Astrocyte of the cerebellum (primary cell): ENCODE results near the gene ANGPTL7.

Experiments
- DNase-seq: peaks from one replicate; pipeline ENCODE4 v3.0.0-alpha.2; 2011; ENCODE audit warnings: low read depth
- H3K4me3 ChIP-seq: 2 replicates; pipeline ENCODE4 v1.5.1; 2011; ENCODE audit warnings: mild to moderate bottlenecking, low read depth, low read length, moderate library complexity
- in situ Hi-C: cut with HindIII; loops from 2 replicates; pipeline ENCODE4 v1.10.0; 2017; ENCODE audit warnings: low sequenced_read_pairs
- TF ChIP-seq, protein P1 (sequence below): IDR thresholded peaks from 2 replicates; pipeline ENCODE4 v1.5.1; 2012; ENCODE audit warnings: low read length, low read depth, moderate library complexity, mild to moderate bottlenecking; ENCODE audit errors: missing control alignments

Gene ANGPTL7

DNA sequence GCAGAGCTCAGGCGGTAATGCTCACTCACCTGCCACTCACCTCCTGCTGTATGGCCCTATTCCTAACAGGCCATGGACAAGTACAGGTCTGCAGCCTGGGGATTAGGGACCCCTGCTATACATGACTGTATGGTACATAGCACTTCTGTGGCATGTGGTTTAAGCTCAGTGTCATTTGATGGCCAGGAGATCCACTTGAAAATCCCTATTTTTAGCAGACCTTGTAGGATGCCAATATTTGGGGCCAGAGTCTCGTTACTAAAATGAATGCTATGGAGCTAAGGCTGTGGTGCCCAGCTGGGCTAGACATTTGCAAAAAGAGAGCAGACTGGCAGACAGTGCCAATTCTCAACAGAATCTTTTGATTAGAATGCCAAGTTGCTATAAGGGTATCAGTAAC is 1.7 kb upstream of the ANGPTL7 start:
- in situ Hi-C loops: no loop called here
- no peak overlapping the region for H3K4me3 ChIP-seq
- TF ChIP-seq, protein P1, sequence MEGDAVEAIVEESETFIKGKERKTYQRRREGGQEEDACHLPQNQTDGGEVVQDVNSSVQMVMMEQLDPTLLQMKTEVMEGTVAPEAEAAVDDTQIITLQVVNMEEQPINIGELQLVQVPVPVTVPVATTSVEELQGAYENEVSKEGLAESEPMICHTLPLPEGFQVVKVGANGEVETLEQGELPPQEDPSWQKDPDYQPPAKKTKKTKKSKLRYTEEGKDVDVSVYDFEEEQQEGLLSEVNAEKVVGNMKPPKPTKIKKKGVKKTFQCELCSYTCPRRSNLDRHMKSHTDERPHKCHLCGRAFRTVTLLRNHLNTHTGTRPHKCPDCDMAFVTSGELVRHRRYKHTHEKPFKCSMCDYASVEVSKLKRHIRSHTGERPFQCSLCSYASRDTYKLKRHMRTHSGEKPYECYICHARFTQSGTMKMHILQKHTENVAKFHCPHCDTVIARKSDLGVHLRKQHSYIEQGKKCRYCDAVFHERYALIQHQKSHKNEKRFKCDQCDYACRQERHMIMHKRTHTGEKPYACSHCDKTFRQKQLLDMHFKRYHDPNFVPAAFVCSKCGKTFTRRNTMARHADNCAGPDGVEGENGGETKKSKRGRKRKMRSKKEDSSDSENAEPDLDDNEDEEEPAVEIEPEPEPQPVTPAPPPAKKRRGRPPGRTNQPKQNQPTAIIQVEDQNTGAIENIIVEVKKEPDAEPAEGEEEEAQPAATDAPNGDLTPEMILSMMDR: no peak
- DNase-seq: no peak

DNA sequence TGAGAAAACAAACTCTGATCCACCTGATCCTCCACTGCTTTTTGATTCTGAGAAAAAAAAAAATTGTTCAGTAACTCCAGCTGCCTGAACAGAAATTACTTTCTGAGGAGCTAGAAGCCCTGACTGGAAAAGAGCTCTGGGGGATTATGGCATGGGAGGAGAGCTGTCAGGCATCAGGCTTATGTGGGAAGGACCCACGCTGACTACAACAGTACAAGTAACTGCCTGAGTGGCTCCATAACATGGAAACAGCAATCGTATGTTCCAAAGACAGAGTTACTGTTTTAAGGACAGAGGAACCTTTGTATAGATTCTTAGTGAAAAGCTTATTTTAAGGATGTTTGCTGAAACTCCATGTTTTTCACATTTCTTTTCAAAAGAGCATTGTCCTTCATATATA is 1.2 kb upstream of the ANGPTL7 start:
- H3K4me3 ChIP-seq: no peak overlapping the region
- TF ChIP-seq, protein P1: no peak
- DNase-seq: no peak
- in situ Hi-C loops: no loop called here

DNA sequence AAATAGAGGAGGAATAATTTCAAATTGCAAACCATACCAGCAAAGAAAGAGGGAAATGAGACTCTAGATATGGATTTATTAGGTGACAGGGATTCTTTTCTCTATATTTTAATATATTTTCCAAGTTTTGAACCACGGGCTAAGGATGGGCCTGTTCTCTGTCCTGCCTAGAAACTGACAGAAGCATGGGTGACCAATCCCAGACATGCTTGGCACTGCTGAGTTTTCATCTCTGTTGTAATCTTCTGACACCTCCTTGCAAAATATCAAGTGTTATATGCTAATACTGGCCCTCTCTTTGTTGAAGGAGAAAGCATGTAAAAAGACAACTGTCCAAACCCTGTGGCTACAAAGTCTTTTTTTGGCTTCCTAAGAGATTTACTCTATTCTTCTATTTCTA is 774 bp upstream of the ANGPTL7 start:
- H3K4me3 ChIP-seq: no peak overlapping the region
- no peak for DNase-seq
- in situ Hi-C loops: no loop called here
- TF ChIP-seq, protein P1: no peak

DNA sequence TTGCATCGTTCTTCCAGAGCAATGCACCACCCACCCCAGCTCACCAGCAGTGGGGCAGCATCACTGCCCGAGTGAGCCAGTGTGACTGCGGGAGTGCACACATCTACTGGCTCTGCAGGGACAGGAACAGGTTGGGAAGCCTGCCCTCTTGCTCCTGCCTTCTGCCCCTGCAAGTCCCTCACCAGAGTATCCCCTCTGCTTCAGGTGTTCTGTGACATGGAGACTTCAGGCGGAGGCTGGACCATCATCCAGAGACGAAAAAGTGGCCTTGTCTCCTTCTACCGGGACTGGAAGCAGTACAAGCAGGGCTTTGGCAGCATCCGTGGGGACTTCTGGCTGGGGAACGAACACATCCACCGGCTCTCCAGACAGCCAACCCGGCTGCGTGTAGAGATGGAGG is 4.2 kb downstream of the ANGPTL7 start:
- no peak for DNase-seq
- TF ChIP-seq, protein P1: no peak
- in situ Hi-C loops: loop anchor here (5.0 kb wide), 1 partner anchor 69 kb away; the partner anchor contains the start of gene MTOR
- no peak overlapping the region for H3K4me3 ChIP-seq

DNA sequence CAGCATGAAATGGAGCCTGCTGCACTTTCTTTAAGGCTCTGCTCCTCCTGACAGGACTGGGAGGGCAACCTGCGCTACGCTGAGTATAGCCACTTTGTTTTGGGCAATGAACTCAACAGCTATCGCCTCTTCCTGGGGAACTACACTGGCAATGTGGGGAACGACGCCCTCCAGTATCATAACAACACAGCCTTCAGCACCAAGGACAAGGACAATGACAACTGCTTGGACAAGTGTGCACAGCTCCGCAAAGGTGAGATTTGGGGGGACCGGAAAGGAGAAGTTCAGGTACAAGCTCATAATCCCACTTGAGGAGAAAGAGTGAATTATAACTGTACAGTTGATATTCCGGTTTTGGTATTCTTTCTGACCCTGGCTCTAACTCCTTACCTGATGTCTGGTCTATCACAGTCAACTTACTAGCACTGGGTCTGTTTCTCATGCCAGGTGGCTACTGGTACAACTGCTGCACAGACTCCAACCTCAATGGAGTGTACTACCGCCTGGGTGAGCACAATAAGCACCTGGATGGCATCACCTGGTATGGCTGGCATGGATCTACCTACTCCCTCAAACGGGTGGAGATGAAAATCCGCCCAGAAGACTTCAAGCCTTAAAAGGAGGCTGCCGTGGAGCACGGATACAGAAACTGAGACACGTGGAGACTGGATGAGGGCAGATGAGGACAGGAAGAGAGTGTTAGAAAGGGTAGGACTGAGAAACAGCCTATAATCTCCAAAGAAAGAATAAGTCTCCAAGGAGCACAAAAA is 5.4 kb downstream of the ANGPTL7 start:
- no peak overlapping the region for H3K4me3 ChIP-seq
- no peak for DNase-seq
- TF ChIP-seq, protein P1: no peak
- in situ Hi-C loops: loop anchor here (5.0 kb wide), 1 partner anchor 68 kb away; the partner anchor contains the start of gene MTOR

DNA sequence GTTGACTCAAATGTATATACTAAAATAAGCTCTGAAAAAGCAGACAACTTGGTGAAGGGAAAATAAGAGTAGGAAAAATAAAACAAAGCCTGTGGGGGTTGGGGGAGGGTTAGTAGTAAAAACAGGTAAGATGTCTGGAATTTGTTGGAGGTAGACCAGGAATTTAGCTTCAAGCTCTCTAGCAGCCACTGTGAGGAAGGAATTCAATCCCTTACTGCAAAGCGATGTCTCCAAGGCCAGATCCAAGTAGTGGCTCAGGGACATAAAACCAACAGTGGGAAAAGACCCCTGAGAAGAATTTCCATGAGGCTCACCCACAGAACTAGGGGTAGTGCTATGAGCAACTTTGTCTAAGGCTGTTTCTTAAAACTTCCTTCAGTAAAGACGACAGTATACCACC is 7.8 kb downstream of the ANGPTL7 start:
- no peak for DNase-seq
- in situ Hi-C loops: no loop called here
- TF ChIP-seq, protein P1: no peak
- H3K4me3 ChIP-seq: no peak overlapping the region

DNA sequence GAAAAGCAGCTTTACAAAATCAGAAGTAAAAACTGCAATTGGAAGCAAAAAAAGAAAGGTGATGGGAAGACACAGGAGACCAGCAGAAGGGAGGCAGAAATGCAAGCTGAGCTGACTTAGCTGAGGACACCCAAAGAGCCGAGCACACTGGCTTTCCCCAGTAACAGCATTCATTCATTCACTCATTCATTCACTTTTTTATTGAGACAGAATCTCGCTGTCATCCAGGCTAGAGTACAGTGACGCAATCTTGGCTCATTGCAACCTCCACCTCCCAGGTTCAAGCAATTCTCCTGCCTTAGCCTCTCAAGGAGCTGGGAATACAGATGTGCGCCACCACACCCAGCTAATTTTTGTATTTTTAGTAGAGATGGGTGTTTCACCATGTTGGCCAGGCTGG is 8.2 kb downstream of the ANGPTL7 start:
- TF ChIP-seq, protein P1: no peak
- DNase-seq: no peak
- H3K4me3 ChIP-seq: no peak overlapping the region
- in situ Hi-C loops: no loop called here
